PC-3 (cell line): ENCODE results near the gene KRTAP10-5. TPM values are rescaled to one million over a fixed set of nuclear protein-coding genes. Genes with fewer than 3 reads are reported as not detected.
"Not testable (repeated sequence)": the region's sequence is repeated elsewhere in the genome, so short reads cannot be mapped to it uniquely, and the experiment has no call there.

Experiments
- ATAC-seq: fragments of 200-7000 bp; cut with Tn5 transposase; 2 replicates; pipeline ENCODE4 v1.9.1; 2020; ENCODE audit warnings: mild to moderate bottlenecking, moderate library complexity
- BruUV-seq: library from RNA; stranded (reverse); fragments of 400-500 nt; replicated peaks from 2 replicates; lab custom pipeline; 2021; lab: Mats Ljungman, UMichigan
- CTCF ChIA-PET: fragments of 300-600 bp; sonication (Branson Sonifier 250); formaldehyde crosslinking; loops from one replicate; lab custom pipeline; 2022; ENCODE audit warnings: antibody characterized with exemption; lab: Charles Lee
- POLR2A ChIA-PET: fragments of 300-600 bp; sonication (Branson Sonifier 250); formaldehyde crosslinking; loops from one replicate; lab custom pipeline; 2022; ENCODE audit warnings: antibody characterized with exemption; ENCODE audit not compliant: unreplicated experiment; lab: Charles Lee
- DNase-seq: peaks from one replicate; pipeline ENCODE4 v3.0.0-alpha.2; 2015
- H2AFZ ChIP-seq: fragments of 300-600 bp; sonication (generic); 2 replicates; pipeline ENCODE4 v1.6.0; 2016; ENCODE audit warnings: antibody characterized with exemption, low read length
- H3F3A ChIP-seq: fragments of 300-600 bp; sonication (generic); one replicate; pipeline ENCODE4 v1.6.0; 2017; ENCODE audit warnings: antibody characterized with exemption, low read length, control low read depth, mild to moderate bottlenecking; ENCODE audit not compliant: unreplicated experiment
- H3K27ac ChIP-seq: fragments of 300-600 bp; sonication (generic); 2 replicates; pipeline ENCODE4 v1.5.1; 2016; ENCODE audit warnings: mild to moderate bottlenecking, low read length
- H3K27me3 ChIP-seq: fragments of 300-600 bp; sonication (generic); 2 replicates; pipeline ENCODE4 v1.6.1; 2016; ENCODE audit warnings: low read length, mixed read lengths
- H3K36me3 ChIP-seq: fragments of 300-600 bp; sonication (generic); 2 replicates; pipeline ENCODE4 v1.6.1; 2016; ENCODE audit warnings: low read depth, mixed run types, low read length, mixed read lengths
- H3K4me1 ChIP-seq: fragments of 300-600 bp; sonication (generic); 2 replicates; pipeline ENCODE4 v1.5.1; 2016; ENCODE audit warnings: low read length; ENCODE audit not compliant: insufficient read depth
- H3K4me2 ChIP-seq: fragments of 300-600 bp; sonication (generic); 2 replicates; pipeline ENCODE4 v1.6.0; 2016; ENCODE audit warnings: low read length
- H3K4me3 ChIP-seq: fragments of 300-600 bp; sonication (generic); 2 replicates; pipeline ENCODE4 v1.5.1; 2016; ENCODE audit warnings: mild to moderate bottlenecking, low read length, mixed read lengths
- H3K79me2 ChIP-seq: fragments of 300-600 bp; sonication (generic); 2 replicates; pipeline ENCODE4 v1.6.1; 2017; ENCODE audit warnings: low read length, mixed read lengths
- H3K9ac ChIP-seq: fragments of 300-600 bp; sonication (generic); 2 replicates; pipeline ENCODE4 v1.6.0; 2016; ENCODE audit warnings: mild to moderate bottlenecking, low read length
- H3K9me2 ChIP-seq: fragments of 300-600 bp; sonication (generic); replicated peaks from 2 replicates; pipeline ENCODE4 v1.6.1; 2016; ENCODE audit warnings: mixed run types, low read length, mixed read lengths
- H3K9me3 ChIP-seq: fragments of 300-600 bp; sonication (generic); 2 replicates; pipeline ENCODE4 v1.6.1; 2016; ENCODE audit warnings: low read length, mixed read lengths
- H4K20me1 ChIP-seq: fragments of 300-600 bp; sonication (generic); 2 replicates; pipeline ENCODE4 v1.6.1; 2016; ENCODE audit warnings: low read length, mixed read lengths
- EZH2 ChIP-seq: fragments of 300-600 bp; sonication (generic); IDR thresholded peaks from one replicate; pipeline ENCODE4 v1.6.1; 2017; ENCODE audit warnings: antibody characterized with exemption, mild to moderate bottlenecking, low read length; ENCODE audit not compliant: unreplicated experiment
- EZH2phosphoT487 ChIP-seq: fragments of 300-600 bp; sonication (generic); IDR thresholded peaks from 2 replicates; pipeline ENCODE4 v1.6.1; 2018; ENCODE audit warnings: mild to moderate bottlenecking, antibody characterized with exemption, low read length, borderline replicate concordance
- intact Hi-C: fragments of 100-400 bp; cut with micrococcal nuclease; formaldehyde crosslinking; loops from 2 replicates; pipeline ENCODE4 v1.9.0; 2023
- total RNA-seq: library from RNA; depleted of rRNA; stranded (reverse); fragments of >200 nt; gene quantifications from 2 replicates; pipeline ENCODE4 v1.2.3, GENCODE V29; 2014
- TF ChIP-seq, protein P1 (sequence below): fragments of 300-600 bp; sonication (generic); conservative IDR thresholded peaks from 2 replicates; pipeline ENCODE4 v1.5.1; 2017; ENCODE audit warnings: antibody characterized with exemption, low read depth, mild to moderate bottlenecking, low read length

KRTAP10-5 gene
- total RNA-seq, 1 experiment from 2014 or later = not detected

DNA sequence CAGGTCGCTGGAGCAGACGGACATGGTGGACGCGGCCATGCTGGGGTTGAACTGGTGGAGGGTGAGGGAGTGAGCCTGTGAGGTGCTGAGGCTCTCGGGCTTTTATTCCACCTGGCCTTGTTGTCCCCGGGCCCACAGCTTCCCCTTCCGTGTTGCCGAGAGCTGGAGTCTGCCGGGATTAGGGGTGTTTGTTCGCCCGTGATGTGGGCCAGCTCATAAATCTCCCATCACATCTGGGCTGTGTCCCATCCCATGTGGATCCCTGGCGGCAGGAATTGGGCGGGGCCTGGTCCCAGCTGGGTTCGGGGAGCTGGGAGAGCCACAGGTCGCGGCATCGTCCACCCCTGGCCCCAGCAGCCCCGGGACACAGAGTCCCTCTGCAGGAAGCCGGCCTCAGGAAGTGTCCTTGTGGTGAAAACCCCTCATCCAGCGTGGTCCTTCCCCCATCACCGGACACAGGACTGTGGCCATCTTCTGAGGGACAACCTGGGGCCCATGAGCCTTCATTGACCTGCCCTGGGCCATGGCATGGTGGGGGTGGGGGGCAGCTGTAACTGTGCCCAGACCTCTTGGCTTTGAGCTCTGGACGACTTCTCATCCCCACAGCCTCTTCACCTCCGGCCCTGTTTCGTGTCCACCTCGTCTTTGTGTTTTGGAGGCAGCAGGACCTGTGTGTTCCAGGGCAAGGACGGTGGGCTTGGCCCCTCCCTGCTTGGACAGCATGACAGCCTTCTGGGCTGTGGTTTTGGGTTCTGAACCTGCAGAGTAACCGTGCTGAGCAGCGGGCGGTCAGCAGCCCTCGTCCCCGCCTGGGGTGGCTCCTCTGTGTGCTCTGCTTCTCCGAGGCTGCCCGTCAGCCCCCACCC is 12.3 kb upstream of the KRTAP10-5 start, which contains the start of gene KRTAP10-6:
KRTAP10-6 (minus strand) TSS at position 60 of the 866 bp plus-strand sequence; CDS start at position 39, 21 bp downstream.
- Histone ChIP-seq H3K27ac (no peak within 1 kb of the TSS), H3K4me2 (no peak within 1 kb of the TSS), H3K4me1 (peaks cover 12% of the 10 kb centered on the region), H3F3A (no peaks in the 10 kb centered on the region), H3K36me3 (no peaks in the 10 kb centered on the region), H4K20me1 (no peaks in the 10 kb centered on the region), H3K4me3 (no peak within 1 kb of the TSS), H3K79me2 (no peaks in the 10 kb centered on the region), H2AFZ (no peak within 1 kb of the TSS), H3K9me2 (no peaks in the 10 kb centered on the region), H3K27me3 (no peaks in the 10 kb centered on the region), H3K9me3 (no peaks in the 10 kb centered on the region), H3K9ac (no peak within 1 kb of the TSS)
- POLR2A ChIA-PET = no interaction called here
- CTCF ChIA-PET = no interaction called here
- intact Hi-C loops = no loop called here
- ATAC-seq = no peak
- DNase-seq = no peak
- no peak for TF ChIP-seq EZH2phosphoT487
- BruUV-seq = no TSS peak

DNA sequence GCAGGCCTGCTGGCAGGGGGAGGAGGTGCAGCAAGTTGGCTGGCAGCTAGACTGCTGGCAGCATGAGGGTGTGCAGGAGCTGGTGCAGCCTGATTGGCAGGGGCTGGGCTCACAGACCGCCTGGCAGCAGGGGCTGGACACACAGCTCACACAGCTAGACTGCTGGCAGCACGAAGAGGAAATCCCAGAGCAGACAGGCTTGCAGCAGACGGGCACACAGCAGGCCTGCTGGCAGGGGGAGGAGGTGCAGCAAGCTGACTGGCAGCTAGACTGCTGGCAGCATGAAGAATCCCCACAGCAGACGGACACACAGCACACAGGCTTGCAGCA is 11.4 kb upstream of the KRTAP10-5 start:
- ATAC-seq, DNase-seq, H3K9me3 ChIP-seq, H3K9ac ChIP-seq, H3K9me2 ChIP-seq, intact Hi-C loops, H3K79me2 ChIP-seq, H4K20me1 ChIP-seq, H3K36me3 ChIP-seq, H3K4me2 ChIP-seq, H3K27me3 ChIP-seq, H2AFZ ChIP-seq, H3K27ac ChIP-seq, BruUV-seq, H3K4me3 ChIP-seq, H3F3A ChIP-seq, POLR2A ChIA-PET, CTCF ChIA-PET: not testable (repeated sequence)
- H3K4me1 ChIP-seq = peaks cover 11% of the 10 kb centered on the region

DNA sequence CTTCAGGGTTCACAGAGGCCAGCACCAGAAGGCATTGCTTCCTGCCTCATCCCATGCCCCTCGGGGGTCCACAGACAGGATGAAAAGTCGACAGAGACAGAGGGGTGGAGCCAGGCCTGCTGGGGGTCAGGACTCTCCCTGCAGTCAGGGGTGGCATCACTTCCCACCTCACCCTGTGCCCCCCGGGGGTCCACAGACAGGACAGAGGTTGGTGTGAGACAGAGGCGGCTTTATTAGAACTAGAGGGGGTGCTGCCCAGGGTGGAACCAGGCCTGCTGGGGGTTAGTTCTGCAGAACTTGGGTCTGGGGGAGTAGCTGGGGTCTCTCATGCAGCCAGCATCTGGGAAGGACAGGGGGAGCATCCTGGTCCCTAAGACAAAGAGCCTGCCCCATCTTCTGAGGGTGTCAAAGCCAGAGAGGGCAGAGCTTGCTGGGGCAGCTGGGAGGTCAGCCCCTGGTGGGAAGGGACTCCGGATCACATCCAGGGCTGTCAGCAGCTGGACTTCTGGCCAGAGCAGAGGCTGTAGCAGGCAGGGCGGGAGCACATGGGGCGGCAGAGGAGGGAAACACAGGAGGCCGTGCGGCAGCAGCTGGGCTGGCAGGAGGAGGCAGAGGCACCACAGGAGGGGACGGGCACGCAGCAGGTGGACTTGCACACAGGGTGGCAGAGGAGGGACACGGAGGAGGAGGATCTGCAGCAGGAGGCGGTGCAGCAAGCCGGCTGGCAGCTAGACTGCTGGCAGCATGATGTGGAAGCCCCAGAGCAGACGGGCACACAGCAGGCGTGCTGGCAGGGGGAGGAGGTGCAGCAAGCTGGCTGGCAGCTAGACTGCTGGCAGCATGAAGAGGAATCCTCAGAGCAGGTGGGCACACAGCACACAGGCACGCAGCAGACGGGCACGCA is 10.7 kb upstream of the KRTAP10-5 start:
- H3K79me2 ChIP-seq, H3K9me2 ChIP-seq, BruUV-seq, H3K36me3 ChIP-seq, DNase-seq, H3K4me1 ChIP-seq, H3K4me2 ChIP-seq, H3K4me3 ChIP-seq, H3K9me3 ChIP-seq, intact Hi-C loops, CTCF ChIA-PET, POLR2A ChIA-PET, H3K27me3 ChIP-seq, ATAC-seq, H4K20me1 ChIP-seq, H2AFZ ChIP-seq, H3K27ac ChIP-seq, H3K9ac ChIP-seq, H3F3A ChIP-seq: not testable (repeated sequence)

DNA sequence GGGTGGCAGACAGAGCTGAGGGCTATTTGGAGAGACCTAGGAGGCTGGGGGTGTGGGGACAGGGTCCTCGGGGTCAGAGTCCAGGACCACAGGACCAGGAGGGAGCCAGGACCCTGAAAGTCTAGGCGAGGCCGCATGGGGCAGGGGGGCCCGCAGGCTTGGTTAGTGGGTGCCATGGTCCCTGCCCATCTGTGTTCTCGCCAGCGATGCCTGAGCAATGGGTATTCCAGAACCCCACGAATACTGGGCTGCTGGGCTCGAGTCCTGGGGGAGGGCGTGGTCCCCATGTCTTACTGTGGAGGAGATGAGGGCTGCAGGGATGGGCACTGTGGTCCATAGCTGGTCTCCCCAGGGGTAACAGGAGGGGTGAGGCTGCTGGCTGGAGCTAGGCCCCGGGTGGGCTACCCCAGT is 9.9 kb upstream of the KRTAP10-5 start:
- no peaks in the 10 kb centered on the region for H3K27me3 ChIP-seq
- POLR2A ChIA-PET = no interaction called here
- no peak overlapping the region for H3K4me3 ChIP-seq
- H3K9me2 ChIP-seq = no peaks in the 10 kb centered on the region
- TF ChIP-seq EZH2phosphoT487 = no peak
- no peak for TF ChIP-seq EZH2
- TF ChIP-seq, protein P1, sequence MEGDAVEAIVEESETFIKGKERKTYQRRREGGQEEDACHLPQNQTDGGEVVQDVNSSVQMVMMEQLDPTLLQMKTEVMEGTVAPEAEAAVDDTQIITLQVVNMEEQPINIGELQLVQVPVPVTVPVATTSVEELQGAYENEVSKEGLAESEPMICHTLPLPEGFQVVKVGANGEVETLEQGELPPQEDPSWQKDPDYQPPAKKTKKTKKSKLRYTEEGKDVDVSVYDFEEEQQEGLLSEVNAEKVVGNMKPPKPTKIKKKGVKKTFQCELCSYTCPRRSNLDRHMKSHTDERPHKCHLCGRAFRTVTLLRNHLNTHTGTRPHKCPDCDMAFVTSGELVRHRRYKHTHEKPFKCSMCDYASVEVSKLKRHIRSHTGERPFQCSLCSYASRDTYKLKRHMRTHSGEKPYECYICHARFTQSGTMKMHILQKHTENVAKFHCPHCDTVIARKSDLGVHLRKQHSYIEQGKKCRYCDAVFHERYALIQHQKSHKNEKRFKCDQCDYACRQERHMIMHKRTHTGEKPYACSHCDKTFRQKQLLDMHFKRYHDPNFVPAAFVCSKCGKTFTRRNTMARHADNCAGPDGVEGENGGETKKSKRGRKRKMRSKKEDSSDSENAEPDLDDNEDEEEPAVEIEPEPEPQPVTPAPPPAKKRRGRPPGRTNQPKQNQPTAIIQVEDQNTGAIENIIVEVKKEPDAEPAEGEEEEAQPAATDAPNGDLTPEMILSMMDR = no peak
- no peaks in the 10 kb centered on the region for H3K36me3 ChIP-seq
- no peak for DNase-seq
- no TSS peak for BruUV-seq
- H4K20me1 ChIP-seq = no peaks in the 10 kb centered on the region
- H3K27ac ChIP-seq = no peak overlapping the region
- H3F3A ChIP-seq = no peaks in the 10 kb centered on the region
- no peaks in the 10 kb centered on the region for H3K79me2 ChIP-seq
- no peak overlapping the region for H2AFZ ChIP-seq
- CTCF ChIA-PET = no interaction called here
- no peaks in the 10 kb centered on the region for H3K4me1 ChIP-seq
- H3K4me2 ChIP-seq = no peak overlapping the region
- ATAC-seq = no peak
- no peaks in the 10 kb centered on the region for H3K9me3 ChIP-seq
- intact Hi-C loops = no loop called here
- H3K9ac ChIP-seq = no peak overlapping the region
